GM19467 (cell line): Measurements from ENCODE around the gene CCT6B.
A peak's percentile ranks its signal among the peaks of the same experiment; 100 is the strongest.
"Not testable (repeated sequence)": the region's sequence is repeated elsewhere in the genome, so short reads cannot be mapped to it uniquely, and the experiment has no call there.

Experiments
- ATAC-seq: cut with Tn5 transposase; IDR thresholded peaks from one replicate; pipeline ENCODE4 v1.9.1; 2021; ENCODE audit warnings: mild to moderate bottlenecking, moderate library complexity; ENCODE audit not compliant: unreplicated experiment

Gene CCT6B, protein sequence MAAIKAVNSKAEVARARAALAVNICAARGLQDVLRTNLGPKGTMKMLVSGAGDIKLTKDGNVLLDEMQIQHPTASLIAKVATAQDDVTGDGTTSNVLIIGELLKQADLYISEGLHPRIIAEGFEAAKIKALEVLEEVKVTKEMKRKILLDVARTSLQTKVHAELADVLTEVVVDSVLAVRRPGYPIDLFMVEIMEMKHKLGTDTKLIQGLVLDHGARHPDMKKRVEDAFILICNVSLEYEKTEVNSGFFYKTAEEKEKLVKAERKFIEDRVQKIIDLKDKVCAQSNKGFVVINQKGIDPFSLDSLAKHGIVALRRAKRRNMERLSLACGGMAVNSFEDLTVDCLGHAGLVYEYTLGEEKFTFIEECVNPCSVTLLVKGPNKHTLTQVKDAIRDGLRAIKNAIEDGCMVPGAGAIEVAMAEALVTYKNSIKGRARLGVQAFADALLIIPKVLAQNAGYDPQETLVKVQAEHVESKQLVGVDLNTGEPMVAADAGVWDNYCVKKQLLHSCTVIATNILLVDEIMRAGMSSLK

DNA sequence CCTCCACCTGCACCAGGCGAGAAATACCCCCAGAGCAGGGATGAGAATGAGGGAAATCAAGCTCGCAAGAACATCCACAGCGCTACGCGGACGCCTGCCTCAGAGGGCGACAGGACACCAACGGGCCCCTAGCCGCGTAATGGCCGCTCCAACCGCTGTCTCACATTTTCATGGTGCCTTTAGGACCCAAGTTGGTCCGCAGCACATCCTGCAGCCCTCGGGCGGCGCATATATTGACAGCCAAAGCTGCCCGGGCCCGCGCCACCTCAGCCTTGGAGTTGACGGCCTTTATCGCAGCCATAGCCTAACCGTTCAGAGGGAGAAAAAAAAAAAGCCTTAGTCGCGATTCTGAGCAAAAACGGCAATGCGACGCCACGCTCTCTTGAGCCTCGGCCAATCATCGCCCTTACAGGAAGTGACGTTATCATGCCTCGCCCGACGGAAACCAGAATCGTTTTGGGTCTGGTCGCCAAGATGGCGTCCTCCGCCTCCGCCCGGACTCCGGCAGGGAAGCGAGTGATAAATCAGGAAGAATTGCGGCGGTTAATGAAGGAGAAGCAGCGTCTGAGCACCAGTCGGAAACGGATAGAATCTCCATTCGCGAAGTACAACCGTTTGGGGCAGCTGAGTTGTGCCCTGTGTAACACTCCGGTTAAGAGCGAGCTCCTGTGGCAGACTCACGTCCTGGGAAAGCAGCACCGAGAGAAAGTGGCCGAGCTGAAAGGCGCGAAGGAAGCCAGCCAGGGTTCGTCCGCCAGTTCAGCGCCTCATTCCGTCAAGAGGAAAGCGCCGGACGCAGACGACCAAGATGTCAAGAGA is at the start of gene CCT6B, which contains the start of gene ZNF830:
TSS of gene CCT6B (minus strand) at position 368 of the 819 bp plus-strand sequence. CDS start at position 301, 67 bp downstream.
TSS of gene ZNF830 (plus strand) at position 448 of the 819 bp plus-strand sequence. CDS start at position 475, 27 bp downstream.
- peak; percentile 80 for ATAC-seq

DNA sequence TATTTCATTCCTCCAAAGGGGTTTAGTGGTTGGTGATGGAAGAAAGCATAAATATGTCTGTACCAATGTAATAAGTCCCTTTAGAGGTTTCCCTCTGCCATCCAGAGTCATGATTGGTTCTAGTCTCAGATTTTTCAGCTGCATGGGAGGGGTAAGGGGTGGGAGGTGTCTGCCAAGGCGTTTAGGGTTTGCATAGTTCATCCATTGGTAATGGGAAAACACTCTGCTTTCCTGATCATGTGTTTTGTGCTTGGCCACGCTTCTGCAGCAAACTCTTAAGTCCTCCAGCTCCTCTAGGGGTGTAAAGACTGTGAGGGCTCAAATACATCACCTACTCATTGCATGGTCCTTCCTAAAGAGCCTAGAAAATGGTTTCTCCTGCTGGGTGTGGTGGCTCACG is 48.8 kb upstream of the CCT6B start:
- ATAC-seq = no peak

DNA sequence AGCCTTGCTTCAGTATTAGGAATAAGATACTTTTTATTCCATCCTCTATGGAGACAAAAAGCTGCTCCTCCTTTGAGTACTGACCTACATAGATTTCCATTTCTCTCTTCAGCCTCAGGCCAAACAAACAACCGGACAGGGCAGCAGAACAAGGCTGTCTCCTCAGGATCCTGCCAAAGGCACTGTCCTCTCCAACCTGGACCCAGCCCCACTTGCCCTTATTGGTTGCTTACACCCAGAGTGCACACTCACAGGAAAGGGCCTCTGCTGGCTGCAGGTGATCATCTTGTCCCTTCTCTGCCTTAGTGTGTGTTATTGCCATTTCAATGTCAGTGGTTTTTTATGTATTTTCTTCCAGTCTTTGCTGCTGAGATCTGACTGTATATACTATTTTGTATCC is 45.7 kb upstream of the CCT6B start:
- ATAC-seq = no peak

DNA sequence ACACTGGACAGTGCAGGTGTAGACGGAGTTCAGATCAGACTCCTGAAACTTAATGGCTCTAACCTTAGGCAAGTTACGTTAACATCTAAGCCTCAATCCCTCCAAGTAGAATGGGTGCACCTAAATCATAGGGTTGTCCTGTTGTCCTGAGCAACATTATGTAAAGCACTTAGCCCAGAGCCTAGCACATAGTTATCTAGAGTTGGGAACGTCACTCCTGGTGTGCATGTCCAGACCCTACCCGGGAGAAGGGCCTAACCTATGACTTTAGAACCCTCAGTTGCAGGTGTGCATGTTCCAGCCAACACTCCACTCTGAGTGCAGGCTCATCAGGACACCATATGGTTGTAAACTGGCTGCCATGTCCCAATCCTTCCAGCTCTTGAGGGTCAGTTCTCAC is 45.1 kb upstream of the CCT6B start:
- no peak for ATAC-seq

DNA sequence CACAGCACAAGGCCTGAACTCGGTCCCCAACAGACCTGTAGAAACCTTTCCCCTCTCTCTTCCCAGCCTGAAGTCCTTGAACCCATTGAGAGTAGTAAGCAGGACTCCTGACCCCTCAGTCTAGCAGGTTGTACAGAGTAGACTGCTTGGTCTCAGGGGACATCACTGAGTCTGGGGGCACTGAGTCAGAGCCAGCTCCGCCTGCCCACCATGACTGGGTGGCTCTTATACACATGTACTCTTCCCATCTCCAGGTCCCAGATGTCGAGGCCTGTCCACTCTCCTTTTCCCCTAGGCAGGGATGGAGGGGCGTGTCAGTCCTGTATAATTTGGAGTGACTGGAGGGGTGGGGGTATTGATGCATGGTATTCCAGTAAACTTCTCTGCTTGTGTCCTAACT is 42.5 kb upstream of the CCT6B start:
- ATAC-seq = no peak

DNA sequence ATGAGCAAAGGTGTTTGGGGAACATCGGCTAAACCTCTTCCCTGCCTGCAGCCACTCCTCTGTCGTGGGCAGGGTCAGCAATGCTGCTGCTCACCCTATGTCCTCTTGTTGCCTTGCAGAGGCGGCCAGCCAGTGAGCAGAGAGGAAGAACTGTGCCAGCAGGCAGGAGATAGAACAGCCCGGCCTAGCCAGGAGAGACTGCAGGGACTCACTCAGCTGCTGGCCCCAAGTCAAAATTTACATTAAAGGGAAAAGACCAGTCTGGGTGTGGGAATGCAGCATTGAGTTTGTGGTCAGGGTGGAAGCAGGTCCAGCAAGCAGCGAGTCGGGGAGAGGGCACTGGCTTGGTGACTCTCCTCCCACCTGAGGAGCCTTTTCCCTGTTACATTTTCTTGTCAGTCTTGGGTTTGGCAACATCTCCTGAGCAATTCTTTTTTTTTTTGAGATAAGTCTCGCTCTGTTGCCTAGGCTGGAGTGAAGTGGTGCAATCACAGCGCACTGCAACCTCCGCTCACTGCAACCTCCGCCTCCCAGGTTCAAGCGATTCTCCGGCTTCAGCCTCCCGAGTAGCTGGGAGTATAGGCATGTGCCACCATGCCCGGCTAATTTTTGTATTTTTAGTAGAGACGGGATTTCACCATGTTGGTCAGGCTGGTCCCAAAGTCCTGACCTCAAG is 41.8 kb upstream of the CCT6B start:
- ATAC-seq = no peak

DNA sequence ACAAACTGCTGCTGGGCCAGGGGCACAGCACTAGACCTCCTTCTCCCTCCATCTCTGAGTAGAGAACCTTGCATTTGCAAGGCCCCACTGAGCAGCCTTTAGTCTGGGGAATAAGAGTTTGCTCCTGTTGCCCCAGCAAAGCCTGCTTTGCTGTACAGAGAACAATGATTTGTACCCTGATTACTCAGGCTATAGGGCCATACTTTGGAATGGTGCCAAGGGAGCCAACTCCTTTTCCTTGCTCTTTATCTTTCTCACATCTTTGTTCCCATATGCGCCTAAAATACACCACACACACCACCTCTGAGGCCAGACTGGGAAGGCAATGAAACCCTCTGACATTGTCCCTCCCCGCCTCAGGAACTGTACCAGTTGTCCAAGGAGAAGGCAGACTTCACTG is 40.3 kb upstream of the CCT6B start:
- ATAC-seq = no peak

DNA sequence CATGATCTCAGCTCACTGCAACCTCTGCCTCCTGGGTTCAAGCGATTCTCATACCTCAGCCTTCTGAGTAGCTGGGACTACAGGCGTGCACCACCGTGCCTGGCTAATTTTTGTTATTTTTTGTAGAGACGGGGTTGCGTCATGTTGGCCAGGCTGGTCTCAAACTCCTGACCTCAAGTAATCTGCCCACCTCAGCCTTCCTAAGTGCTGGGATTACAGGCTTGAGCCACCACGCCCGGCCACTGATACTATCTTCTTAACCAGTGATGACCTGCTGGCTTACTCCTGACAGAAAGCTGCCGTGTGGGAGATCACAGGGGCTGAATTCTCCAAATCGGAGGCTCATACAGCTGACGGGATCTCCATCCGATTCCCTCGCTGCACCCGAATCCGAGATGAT is 39.7 kb upstream of the CCT6B start:
- not testable (repeated sequence) for ATAC-seq

DNA sequence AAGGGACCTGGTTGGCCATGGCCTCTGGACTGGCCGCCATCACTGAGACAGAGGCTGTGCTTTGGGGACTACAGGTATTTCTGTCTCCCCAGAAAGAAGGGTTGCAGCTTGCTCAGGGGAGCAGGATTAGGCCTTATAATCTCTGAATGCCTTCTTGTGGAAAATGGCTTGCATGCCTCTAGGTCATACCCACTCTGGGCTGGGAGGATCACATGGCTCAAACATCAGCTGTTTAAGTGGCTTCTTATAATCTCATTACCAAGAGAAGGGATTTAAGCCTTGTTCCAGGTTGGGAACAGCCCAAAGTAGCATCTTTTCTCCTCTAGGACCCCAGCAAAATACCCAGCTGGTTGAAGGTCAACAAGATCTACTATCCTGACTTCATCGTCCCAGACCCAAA is 38.2 kb upstream of the CCT6B start:
- no peak for ATAC-seq

DNA sequence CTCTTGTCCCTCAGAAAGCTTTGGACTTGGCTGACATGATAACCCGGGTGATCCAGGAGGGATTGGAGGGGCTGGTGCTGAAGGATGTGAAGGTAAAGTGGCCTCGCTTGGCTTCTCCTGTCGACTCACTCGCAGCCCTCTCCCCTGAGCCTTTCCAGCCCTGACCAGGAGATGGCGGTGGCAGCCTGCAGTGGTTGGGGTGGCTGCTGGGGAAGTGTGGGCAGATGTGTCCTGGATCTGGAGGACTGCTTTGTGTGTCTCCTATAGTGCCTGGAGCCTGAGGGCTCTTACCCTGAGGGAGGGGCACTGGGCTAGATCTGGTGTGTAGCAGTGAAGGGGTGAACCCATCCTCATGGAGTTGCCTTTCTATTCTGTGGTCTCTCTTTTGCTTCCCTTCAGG is 36.9 kb upstream of the CCT6B start:
- ATAC-seq = peak; percentile 63

DNA sequence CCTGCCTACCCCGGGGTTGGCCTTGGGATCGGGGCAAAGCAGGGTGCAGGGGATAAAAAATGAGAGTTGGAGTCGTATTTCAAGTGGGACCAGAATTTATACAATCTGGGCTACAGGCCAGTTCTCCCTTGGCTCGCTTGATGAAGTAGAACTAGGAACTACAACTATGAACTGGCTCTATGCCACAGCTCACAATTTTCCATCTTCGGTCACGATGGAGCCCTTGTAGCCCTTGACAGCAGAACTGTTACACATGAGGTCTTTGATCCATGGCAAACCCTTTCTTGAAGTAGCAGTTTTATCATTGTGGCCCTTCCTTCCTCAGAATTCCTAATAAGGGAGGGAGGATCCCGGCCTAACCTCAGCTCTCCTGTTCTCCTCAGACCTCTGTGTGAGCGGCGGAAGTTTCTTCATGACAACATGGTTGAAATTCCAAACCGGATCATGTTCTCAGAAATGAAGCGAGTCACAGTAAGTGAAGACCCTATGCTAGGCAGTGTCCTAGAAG is 36.1 kb upstream of the CCT6B start:
- no peak for ATAC-seq

DNA sequence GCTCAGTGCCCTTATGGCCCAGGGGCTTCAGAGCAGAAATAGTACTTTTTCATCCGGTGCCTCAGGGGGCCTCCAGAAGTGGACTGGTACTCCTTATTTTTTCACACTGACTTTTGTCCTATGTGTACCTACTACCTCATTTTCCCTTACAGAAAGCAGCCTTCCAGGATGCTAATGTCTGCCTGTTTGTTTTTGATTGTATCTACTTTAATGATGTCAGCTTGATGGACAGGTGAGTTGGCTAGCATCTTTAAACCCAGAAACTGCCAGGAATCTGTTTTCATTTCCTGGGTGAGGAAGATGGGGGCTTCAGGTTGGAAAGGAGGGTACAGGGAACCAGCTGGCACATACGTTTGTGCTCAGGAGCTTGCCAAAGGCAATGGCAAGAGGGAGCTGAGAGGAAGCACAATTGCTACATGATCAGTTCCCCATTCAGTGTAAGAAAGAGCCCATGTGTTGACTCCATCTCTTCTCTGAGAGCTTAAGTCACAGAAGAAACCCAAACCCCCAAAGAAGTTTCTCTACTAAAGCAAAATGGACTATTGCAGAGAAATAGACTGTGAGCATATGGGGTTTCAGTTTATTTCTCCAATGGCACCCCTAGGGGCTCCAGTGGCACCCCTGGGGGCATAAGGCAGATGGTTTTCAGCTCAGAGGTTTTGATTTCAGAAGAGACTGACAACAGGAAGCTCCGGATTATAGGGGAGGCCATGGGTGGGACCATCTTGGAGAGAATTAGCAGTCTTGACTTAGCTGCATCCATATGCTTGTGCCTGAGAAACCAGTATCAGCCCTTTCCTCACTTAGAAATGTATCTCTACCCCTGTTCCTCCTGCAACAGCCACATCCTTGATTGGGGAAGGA is 35.4 kb upstream of the CCT6B start:
- no peak for ATAC-seq

DNA sequence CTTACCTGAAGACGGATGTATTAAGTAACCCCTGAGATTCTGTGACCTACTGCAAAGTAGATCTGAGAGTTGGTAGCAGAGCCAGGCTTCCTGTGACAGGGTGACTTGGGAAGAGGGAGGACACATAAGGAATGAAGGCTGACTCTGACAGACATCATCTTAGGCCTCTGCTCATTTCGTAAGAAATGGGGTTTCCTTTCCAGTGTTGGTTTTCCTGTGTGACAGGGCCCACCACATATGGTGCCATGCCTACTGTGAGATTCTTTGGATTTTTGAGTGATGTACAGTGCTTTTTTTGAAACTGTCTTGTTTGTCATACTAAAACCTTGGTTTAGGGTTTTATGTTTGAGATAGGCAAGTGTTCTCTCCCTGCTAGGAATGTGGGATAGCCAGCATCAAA is 31.8 kb upstream of the CCT6B start:
- ATAC-seq = no peak

DNA sequence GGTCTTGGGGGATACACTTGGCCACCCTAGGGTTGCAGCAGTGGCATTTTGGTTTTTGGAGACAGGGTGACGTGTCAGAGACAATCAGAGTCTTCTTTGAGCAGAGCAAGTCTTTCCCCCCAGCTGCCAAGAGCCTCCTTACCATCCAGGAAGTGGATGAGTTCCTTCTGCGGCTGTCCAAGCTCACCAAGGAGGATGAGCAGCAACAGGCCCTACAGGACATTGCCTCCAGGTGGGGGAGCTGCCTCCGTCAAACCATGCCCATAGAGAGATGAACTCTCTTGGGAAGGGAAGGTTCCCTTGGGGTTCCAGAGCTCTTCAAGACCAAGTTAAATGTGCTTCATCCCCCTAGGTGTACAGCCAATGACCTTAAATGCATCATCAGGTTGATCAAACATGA is 30.3 kb upstream of the CCT6B start:
- no peak for ATAC-seq

DNA sequence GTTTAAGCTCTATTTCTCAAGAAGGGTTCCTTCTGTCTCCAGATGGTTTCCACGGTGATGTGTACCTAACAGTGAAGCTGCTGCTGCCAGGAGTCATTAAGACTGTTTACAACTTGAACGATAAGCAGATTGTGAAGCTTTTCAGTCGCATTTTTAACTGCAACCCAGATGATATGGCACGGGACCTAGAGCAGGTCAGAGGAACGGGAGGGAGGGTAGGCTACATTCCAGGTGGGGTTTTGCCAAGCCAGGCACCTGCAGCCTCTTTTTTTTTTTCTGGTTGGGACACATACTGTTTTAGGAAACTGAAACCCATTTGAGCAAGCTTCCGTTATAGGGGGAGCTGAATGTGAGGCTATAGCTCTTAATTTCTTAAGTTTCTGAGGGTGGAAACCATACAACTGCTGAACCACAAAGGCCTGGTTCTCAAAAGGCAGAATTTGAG is 29.7 kb upstream of the CCT6B start:
- ATAC-seq = no peak

DNA sequence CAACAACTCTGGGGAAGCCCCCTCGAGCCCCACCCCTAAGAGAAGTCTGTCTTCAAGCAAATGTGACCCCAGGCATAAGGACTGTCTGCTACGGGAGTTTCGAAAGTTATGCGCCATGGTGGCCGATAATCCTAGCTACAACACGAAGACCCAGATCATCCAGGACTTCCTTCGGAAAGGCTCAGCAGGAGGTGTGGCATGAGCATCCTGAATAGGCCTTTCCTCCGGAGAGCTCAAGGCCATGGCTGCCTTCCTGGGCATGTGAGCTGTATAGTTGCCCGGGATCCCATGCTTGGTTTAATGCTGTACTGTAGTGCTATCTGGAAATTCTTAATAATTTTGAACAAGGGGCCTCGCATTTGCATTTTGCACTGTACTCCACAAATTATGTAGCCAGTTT is 28.2 kb upstream of the CCT6B start:
- no peak for ATAC-seq

DNA sequence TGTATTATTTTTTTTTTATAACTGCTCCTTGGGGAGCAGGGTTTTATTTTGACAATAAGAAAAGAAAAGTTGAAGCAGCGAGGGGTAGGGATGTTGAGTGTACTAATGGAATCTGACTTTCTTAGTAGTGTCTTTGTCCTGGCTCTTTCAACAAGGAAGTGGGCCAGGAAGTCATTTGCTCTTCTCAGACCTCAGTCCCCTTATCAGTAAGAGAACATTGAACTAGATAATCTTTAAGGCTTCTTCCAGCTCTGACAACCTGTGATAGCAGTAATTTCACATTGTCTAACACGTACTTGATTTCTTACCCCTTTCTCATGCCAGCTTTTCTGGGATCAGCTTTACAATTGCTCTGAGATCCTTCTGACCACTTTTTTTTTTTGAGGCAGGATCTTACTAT is 27.4 kb upstream of the CCT6B start:
- no peak for ATAC-seq

DNA sequence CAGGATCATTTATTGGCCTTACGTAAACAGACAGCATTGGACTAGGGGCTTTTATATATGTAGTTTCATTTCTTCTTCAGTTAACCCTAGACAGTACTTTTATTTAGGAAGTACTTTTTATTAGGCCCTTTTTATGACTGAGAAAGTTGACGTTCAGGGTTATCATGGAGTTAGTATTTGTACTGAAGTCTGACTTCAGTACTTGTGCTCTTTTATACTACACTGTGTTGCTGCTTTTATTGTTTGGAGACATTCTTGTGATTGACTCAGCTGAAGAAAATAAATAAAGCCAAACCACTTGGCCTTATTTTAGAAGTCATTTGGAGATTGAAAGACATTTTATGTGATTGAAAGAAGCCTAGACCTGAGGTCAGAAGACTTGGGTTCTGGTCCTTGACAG is 26.0 kb upstream of the CCT6B start:
- ATAC-seq = no peak

DNA sequence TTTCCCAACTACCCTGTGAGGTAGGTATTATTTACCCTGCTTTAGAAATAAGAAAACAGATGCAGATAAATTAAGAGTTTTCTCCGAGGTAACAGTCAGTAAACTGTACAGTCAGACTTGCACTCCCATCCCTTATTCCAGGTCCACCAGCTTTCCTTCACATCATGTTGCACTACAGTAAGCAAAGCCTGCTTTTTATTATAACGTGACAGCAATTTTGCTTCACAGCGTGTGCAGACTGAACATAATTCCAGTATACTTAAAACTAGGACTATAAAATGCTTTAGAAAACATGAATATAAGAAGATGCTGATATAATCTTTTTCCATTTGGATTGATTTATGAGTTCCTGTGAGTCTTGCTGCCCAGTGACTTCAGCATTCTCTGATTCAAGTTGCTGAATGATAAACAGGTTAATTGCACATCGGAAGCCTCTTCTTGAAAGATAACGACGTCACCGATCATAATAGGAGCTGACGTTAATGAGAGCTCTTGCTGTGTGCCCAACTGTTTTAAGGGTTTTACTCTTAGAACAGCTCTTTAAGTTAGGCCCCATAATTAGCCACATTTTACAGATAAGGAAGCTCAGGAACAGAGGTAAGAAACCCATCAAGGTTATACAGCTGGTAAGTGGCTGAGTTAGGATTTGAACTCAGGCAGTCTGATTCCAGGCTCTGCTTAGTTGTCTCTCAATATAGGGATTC is 20.4 kb upstream of the CCT6B start:
- no peak for ATAC-seq
